WTC11 (cell line): Measurements from ENCODE around the gene KLHDC7A.

Experiments
- PRDM15 ChIP-seq: sonication (generic); formaldehyde crosslinking; IDR thresholded peaks from 2 replicates; pipeline ENCODE4 v1.8.0; 2022; ENCODE audit warnings: missing genetic modification reagents
- SMAD3 ChIP-seq: sonication (generic); formaldehyde crosslinking; IDR thresholded peaks from 2 replicates; pipeline ENCODE4 v1.8.0; 2022; ENCODE audit warnings: missing genetic modification reagents, mild to moderate bottlenecking, borderline replicate concordance
- ZNF281 ChIP-seq: sonication (generic); formaldehyde crosslinking; IDR thresholded peaks from 2 replicates; pipeline ENCODE4 v1.8.0; 2023; ENCODE audit warnings: mild to moderate bottlenecking, missing genetic modification reagents

GRCh38 chr1:18532390-18533170 lies 51.9 kb downstream of the KLHDC7A start:
- TF ChIP-seq SMAD3 (CRISPR knock-in tag) (no peak), PRDM15 (CRISPR knock-in tag) (no peak), ZNF281 (CRISPR knock-in tag) (no peak)
